CD4-positive, alpha-beta T cell treated with Interleukin-6 at 100 ng/mL for 8 hours (primary cell): Measurements from ENCODE around the gene CALU.

ENCODE experiments used
- DNase-seq: peaks from one replicate; pipeline ENCODE4 v3.0.0-alpha.2; 2020; ENCODE audit warnings: mixed read lengths, low spot score

The CALU gene

DNA sequence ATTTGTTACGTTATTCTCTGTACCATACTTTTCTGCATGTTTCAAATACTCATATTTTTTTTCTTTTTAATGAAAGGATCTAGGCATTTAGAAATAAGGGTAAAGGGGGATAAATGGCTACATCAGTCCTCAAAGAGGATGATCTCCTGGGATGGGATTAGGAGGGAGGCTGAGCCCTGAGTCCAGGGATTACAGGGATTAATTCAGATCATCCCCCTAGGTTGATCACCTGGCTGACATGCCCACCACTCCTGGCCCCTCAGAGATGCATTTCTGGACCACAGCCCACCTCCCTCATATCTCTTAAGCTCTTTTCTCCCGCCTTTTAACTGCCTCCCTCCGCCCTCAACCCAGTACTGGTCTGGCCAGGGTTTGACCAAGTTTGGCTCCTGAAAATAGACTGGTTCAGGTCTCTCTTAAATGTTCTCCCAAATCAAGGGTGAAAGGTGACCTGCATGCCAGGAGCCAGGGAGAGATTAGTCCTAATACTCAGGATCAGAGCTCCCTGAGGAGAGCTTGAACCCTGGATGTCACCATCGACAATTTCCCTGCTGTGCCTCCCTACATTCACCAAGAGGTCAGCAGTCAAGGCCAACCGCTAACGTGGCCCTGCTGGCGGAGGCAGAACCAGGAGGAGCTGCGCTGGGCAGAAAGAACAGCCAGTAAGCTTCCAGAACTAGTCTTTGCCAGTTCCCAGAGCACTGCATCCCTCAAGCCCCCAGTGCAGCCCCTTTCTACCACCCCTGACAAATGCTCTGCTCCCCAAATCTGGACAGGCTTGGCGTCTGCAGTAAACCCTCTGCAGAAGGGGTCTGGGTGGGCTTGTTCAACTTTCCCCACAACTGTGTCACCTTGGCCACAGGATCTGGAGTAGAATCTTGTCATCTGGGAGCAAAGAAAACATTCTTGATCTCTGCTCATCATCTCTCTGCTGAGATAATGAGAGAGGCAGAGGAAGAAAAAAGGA lies 49.6 kb downstream of the CALU start:
- DNase-seq, result no peak

DNA sequence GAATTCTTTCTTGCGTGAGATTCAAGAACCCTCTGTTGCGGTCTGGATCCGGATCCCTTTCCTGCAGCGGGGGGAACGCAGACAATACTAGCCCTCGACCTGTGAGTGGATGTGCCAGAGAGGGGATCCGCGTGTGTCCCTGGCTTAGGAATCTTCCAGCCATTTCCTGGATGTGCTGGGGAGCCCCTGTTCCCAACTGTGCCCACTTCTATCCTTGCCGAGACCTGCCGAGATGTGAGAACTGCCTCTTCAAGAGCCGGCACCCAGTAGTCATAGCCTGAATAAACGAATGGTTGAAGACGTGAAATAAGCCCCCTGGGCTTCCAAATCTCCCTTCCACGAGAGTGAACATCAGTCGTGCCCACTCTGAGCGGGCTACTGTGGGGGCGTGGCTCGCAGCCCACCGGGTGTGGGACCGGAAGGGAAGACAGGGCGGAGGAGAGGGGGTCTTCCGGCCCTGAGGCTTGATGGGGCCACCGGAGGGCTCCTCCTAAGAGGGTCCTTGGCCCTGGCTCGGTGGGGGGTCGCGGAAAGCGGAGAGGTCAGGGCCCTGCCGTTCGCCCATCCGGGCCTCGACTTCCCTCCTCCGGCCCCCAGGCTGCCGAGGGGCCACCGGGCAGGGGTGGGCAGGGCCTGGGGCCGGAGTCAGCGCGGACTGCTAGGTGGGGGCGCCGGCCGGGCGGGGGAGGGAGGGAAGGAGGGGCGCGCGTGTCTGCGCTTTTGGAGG lies 51.3 kb downstream of the CALU start:
- DNase-seq, result no peak

DNA sequence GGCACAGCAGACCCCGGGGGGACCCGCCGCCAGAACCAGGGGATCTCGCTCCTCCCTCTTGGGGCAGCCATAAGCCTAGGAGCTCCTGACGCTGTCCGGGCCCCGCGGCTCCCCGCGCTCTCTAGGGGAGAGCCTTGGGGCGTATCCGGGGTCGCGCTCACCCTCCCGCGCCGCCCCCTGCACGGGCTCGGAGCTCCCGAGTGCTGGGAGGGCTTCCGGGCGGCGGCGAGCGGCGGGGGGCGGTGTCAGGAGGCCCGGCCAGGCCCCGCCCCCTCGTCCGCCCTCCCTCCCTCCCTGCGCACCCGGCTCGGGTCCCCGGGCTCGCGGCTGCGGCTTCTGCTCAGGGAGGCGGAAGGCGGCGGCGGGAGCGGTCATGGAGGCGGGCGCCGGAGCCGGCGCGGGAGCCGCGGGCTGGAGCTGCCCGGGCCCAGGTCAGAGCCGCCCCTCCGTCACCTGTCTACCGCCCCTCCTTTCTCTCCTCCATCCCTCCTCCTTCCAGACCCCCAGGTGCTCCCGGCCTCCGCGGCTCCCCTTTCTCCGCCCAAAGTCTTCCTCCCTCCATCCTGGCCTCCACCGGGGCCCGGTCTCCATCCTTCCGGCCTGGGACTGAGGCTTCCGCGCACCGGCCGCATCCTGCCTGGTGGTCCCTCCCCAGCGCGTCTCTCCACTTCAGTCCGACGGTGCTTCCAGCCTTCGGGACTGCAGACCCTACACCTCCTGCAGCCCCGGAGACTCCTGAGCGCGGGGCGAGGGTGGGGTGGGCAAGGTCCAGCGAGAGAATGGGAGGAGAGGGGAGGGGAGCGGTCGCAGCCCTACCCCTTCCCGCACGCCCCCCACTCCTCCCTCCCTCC lies 52.2 kb downstream of the CALU start, which contains the start of gene CCDC136:
TSS of gene CCDC136 (plus strand) at position 848 of the 851 bp plus-strand sequence. CDS start 444 bp downstream, outside the sequence.
- DNase-seq, result peak; percentile 79

DNA sequence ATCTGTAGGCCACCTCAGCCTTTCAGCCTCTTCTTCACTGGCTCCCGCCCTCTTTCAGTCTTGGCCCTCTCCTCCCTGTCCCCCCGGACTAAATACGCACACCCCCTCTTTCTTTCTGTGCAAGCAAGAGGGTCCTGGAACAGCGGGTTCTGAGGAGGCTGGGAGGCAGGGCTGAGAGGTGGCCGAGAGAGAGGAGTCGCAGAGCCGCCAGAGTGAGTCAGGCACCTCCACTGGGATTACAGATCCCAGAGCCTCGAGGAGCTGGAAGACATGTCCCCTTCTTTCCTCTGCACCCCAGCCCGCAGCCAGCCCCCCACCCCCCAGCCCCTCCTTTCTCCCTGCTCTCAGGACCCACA lies 52.8 kb downstream of the CALU start:
- no peak for DNase-seq

DNA sequence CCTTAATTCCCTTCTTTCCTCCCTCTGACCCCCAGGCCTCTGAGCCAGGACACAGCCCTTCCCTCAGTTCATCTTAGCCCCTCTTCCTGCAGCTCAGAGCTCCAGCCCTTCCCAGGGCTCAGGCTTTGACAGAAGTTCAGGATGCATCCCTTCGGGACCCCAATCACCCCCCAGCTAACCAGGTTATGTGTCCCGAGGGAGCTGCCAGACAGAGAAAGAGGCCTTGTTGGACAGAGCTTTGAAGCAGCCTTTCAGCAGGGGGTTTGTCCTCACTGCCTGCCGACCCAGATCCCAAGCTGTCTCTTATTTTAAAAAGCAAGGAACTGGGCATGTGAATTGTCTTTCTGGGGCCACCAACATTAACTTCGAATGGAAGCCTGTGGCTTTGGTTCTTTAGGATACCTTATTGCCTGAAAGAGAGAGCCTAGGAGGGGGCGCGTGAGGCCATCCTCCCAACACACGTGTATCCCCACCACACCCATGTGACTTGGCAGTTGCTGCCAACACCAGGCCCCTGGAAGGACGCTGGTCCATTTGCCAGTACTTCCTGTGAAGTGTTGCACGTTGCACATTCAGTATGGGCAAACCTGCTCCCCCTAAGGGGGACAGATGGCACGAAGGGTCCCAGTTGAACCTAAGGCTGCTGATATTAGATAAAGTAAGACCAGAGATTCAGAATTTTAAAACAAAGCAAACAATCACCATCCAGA lies 53.5 kb downstream of the CALU start:
- DNase-seq, result no peak

DNA sequence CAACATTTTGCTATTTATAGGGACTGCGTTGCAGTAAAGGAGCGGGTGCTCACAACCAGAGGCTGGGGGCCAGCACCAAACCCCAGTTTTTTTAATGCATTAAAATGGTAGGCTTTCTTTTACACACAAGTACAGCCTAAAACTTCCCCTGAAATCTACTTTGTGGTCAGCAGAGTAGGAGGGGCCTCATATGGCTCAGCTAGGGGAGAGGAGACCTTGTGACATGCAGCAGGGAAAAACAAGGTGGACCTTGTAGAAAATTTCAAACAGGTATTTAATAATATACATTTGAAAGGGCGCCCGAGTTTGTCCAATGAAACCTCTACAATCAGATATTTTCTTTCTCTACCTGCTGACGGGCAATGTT lies 54.0 kb downstream of the CALU start:
- no peak for DNase-seq

DNA sequence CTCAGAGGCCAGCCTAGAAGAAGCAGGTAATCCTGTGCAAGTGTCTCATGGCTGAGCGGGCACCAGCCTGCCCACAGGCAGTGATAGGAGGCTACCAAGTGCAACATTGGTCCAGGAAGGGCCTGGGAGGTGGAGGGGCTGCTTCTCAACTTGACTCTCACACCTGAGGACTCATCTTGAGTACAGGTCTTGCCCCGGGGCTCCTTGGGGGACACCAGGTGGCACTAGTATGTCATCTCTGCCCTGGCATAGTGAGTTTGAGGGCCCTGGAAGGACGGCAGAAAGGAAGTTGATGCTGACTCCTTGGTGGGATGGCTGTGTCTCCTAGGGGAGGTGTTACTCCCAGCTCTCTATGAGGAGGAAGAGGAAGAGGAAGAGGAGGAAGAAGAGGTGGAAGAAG lies 54.9 kb downstream of the CALU start:
- no peak for DNase-seq

DNA sequence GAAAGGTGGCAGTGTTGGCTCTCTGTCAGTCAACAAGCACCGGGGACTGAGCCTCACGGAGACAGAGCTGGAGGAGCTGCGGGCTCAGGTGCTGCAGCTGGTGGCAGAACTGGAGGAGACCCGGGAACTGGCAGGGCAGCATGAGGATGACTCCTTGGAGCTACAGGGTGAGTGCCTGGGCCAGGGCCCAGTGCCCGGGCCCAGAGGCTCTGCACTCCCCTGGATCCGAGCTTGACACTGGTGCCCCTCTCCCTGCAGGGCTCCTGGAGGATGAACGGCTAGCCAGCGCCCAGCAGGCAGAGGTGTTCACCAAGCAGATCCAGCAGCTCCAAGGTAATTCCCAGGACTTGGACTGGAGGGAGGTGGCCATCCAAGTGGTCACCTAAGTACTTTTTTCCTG lies 55.3 kb downstream of the CALU start:
- DNase-seq, result no peak

DNA sequence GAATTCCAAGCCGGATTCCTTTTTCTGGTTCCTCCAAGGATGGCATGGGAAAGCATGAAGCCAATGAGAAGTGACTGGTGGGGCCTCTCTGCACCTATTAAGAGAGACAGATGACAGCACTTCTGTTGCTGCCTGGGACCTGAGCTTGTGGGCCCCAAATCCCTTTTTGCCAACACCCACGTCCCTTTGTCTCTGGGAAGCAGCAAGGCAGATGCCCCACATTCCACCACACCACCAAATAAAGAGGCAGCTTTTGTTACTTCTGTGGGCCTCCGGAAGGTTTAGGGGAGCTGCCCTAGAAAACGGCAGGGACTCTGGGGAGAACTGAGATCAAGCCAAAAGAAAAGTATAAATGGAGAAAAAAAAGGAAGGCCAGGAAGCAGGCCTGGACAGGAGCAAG lies 56.0 kb downstream of the CALU start:
- DNase-seq, result no peak

DNA sequence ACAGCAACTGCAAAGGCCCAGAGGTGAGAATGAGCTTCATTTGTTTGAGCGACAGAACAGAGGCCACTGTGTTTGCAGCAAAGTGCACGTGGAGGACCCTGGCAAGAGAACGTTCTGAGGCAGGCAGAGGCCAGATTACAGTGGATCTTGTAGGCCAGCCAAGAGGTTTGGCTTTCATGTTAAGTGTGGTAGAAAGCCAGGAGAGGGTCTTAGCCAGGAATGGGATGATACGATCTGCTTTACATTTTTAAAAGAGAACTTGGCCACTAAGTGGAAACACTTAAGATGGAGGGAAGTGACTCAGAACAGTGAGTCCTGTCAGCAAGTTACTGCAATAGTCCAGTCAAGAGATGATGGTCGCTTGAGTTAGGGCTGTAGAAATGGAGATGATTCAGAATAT lies 57.2 kb downstream of the CALU start:
- DNase-seq, result no peak

DNA sequence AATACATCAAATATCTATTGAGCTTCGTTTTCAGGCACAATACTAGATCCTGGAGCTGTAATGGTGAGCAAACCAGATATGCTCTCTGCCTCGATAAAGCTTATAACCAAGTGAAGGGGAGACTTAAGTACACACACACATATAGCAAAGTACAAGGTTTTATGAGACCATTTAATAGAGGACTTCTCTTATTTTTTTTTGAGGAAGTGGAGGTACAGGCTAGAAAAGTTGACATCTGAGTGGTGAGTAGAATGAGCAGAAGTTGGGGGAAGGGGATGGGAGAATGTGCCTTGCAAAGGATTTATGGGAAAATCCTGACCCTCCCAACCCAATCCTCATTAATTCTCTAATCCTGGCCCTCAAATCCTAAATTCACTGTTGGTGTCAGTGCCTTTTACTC lies 60.3 kb downstream of the CALU start:
- DNase-seq, result no peak

DNA sequence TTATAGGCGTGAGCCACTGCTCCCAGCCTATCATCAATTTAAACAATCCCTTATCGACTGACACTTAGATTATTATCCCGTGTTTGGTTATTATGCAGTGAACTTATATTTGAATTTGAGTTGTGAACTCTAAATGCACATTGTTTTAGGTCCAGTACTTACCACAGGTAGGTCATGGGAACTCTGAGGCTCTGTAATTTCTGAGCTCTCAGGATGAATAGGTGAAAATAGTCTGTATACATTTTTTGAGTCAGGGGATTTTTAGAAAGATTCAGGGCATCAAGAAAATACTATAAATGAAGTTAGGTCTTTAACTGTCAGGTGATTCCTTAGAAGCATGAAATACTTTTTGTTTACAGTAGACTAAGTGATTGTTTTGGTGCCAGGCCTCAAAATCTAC lies 61.4 kb downstream of the CALU start:
- no peak for DNase-seq

DNA sequence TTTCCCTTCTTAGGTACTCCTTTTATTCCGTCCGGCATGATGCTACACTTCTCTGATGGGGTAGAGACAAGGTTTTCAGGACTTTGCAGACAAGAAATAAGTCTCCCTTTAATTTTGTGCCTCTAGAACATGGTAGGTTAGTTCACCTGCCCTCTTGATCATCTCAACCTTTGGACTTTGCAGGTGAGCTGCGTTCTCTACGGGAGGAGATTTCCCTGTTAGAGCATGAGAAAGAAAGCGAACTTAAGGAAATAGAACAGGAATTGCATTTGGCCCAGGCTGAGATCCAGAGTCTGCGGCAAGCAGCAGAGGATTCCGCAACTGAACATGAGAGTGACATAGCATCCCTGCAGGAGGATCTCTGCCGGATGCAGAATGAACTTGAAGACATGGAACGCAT lies 61.8 kb downstream of the CALU start:
- no peak for DNase-seq

DNA sequence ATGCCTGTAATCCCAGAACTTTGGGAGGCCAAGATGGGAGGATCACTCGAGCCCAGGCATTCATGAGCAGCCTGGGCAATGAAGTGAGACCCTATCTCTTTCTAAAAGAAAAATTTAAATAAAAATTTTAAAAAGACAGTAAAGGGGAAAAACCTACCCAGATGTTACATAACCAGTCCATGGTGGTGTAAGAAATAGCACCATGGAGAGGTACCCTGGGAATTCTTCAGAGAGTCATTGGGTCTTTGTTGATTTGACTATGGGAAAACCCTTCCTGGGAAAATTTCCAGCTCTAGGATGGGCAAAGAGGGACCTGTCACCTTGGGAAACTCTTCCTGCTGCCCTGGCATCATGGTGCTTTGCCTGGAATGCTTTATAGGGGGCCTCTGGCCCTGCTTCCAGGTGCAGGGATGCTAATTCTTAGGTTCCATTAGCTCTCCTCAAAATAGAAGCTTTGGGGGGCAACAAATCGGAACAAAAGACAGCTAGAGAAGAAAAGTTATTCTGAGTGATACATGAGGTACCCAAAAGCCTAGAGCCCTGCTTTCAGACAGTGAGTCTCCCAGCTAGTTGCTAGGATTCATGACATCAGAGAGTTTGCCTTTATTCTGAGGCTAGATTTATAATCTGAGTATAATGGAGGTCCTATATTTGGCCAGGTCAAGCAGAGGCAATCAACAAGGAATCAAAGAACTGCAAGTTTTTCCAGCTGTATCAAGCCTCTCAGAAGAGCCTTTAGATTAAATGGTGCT lies 62.7 kb downstream of the CALU start:
- DNase-seq, result no peak

DNA sequence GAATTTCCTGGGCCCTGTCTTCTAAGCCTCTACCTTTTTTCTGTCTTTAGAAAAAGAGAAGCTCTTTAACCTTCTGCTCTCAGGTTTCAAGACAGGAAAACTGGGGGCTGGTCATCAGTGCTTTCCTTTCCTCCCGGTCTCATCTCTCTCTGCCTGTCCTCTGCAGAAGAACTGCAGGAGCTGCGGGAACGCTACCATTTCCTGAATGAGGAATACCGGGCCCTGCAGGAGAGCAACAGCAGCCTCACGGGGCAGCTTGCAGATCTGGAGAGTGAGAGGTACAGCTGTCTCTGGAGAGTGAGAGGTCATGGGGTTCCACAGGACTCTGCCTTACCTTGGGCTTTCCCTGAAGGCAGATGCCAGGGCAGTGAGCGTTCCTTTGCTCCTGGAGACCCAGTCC lies 65.3 kb downstream of the CALU start:
- no peak for DNase-seq

DNA sequence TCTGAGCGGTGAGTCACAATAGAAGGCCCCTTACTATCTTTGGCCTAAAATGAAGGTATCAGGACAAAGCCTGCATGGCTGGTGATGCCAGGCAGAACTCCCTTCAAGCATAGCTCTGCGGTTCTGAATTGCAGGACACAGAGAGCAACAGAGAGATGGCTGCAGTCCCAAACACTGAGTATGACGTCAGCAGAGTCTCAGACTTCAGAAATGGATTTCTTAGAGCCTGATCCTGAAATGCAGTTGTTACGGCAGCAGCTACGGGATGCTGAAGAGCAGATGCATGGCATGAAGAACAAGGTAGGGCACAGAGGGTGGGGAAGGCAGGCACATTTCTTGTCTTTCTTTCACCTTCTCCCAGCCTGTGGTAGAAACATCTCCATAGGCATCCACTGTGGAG lies 66.1 kb downstream of the CALU start:
- DNase-seq, result no peak

DNA sequence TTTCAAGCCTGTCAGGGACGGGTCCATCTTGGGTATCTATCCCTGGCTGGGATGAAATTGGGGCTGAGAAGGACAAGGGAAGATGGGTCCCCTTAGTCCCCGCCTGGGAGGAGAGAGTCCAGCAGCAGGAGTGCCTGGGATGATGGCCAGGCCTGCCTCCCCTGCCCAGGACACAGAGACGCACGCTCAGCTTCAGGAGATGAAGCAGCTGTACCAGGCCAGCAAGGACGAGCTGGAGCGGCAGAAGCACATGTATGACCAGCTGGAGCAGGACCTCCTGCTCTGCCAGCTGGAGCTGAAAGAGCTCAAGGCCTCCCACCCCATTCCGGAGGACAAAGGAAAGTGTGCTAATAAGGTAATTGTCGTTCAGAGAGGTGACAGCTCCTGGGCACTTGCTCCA lies 68.0 kb downstream of the CALU start:
- DNase-seq, result no peak

DNA sequence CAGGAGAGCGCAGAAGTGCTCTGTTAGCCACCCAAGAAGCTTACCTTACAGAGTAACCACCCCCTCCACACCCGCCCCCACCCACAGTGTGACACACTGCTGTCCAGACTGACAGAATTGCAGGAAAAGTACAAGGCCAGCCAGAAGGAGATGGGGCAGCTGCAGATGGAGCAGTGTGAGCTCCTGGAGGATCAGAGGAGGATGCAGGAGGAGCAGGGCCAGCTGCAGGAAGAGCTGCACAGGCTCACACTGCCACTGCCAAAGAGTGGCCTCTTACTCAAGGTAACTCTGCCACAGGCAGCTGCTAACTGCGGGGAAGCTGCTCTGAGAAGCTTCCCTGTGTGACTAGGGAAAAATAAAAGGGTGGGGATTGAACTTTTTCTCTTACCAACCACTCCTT lies 70.2 kb downstream of the CALU start:
- DNase-seq, result no peak

DNA sequence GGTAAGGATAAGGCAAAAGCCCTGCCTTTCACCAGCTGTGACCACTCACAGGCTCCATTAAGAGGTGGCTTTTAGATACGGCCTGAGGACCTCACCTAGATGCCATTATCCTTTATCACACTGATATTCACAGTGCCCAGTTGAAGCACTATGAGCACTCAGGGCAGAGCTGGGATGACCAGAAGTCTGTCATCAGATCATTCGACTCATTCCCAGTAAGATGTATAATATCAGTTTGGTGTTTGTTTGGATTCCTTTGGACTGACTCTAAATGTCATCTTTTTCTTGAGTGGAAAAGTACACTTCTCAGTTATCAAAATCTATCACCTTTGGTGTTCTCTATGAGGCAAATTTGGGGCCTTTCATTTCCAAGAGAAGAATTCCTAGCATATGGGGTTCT lies 71.3 kb downstream of the CALU start:
- no peak for DNase-seq

DNA sequence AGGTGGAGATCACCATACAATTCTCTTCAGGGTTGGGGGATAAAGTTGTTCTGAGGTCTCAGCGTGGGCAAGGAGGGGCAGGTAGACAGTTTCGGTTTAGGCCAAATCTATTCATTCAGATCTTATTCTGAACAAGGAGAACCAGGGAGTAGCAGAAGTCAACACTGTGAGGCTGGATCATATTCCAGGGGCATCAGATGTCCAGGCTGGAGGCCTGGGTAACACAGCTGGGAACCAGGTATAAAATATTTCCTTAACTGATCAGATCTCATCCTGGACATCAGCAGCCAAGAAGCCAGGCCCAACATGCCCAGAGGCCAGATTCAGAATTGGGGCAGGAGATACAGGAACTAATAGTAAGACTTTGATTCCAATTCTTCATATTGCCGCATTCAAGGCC lies 71.8 kb downstream of the CALU start:
- DNase-seq, result no peak
